Stomach (tissue), 4 donors: ENCODE measurements around the gene SERPINA10.

Experiments used
- CTCF ChIP-seq, 7 experiments: fragments of 450-650 bp in 4 of 7; fragments of 200-600 bp in 3 of 7; sonication (generic) in 3 of 7; IDR thresholded peaks; one replicate each; pipeline ENCODE4 v1.5.1; 2016 to 2019; ENCODE audit warnings: antibody characterized with exemption in 7 of 7, control low read depth in 2 of 7, mild to moderate bottlenecking in 1 of 7
- EP300 ChIP-seq: sonication (generic); formaldehyde crosslinking; IDR thresholded peaks from one replicate; pipeline ENCODE4 v1.6.1; 2017; ENCODE audit warnings: antibody characterized with exemption
- POLR2A ChIP-seq, 4 donors: fragments of 450-650 bp; IDR thresholded peaks; one replicate each; pipeline ENCODE4 v1.6.1; 2016; ENCODE audit warnings: antibody characterized with exemption in 4 of 4, control low read depth in 2 of 4, mild to moderate bottlenecking in 1 of 4, moderate library complexity in 1 of 4
- POLR2AphosphoS5 ChIP-seq, 3 donors: sonication (generic); formaldehyde crosslinking; IDR thresholded peaks; one replicate each; pipeline ENCODE4 v1.6.1; 2016; ENCODE audit warnings: antibody characterized with exemption in 3 of 3

- TF ChIP-seq POLR2AphosphoS5 (IDR thresholded peaks at IDR 0.05), result no peak
- TF ChIP-seq CTCF (IDR thresholded peaks at IDR 0.05), result no peak
- TF ChIP-seq EP300, result no peak
- no peak for TF ChIP-seq POLR2A (IDR thresholded peaks at IDR 0.05)
Observed at GRCh38 chr14:94313991-94314655, 21.1 kb upstream of the SERPINA10 start.
